BJ (cell line): ENCODE results near the gene STX10. TPM values are rescaled to one million over a fixed set of nuclear protein-coding genes. Genes with fewer than 3 reads are reported as not detected.

Source experiments
- CTCF ChIA-PET: fragments of 350-600 bp; formaldehyde crosslinking; extraction: SDS; loops from one replicate; lab custom pipeline; 2021; ENCODE audit warnings: antibody characterized with exemption, inconsistent platforms; lab: Yijun Ruan, JAX
- POLR2A ChIA-PET: fragments of 300-600 bp; sonication (Branson Sonifier 250); formaldehyde crosslinking; extraction: SDS; loops from one replicate; lab custom pipeline; 2021; ENCODE audit warnings: antibody characterized with exemption; lab: Charles Lee
- DNase-seq: peaks from one replicate; pipeline ENCODE4 v3.0.0-alpha.2; 2011; ENCODE audit warnings: low read depth
- H3K27me3 ChIP-seq: 2 replicates; pipeline ENCODE4 v1.6.0; 2011; ENCODE audit warnings: low read length; ENCODE audit not compliant: control insufficient read depth, insufficient read depth
- H3K36me3 ChIP-seq: 2 replicates; pipeline ENCODE4 v1.5.1; 2011; ENCODE audit warnings: low read length; ENCODE audit not compliant: control insufficient read depth, insufficient read depth
- H3K4me3 ChIP-seq: 2 replicates; pipeline ENCODE4 v1.5.1; 2011; ENCODE audit warnings: low read depth, mild to moderate bottlenecking, control low read depth, low read length
- polyA plus RNA-seq: library from polyadenylated mRNA; depleted of rRNA; stranded (reverse); fragments of >200 nt; gene quantifications from 2 replicates; pipeline ENCODE4 v1.2.3, GENCODE V29; 2011
- TF ChIP-seq, protein P1 (sequence below): IDR thresholded peaks from 2 replicates; pipeline ENCODE4 v1.5.1; 2011; ENCODE audit warnings: low read depth, mild to moderate bottlenecking, control low read depth, inconsistent platforms, low read length, moderate library complexity; ENCODE audit not compliant: insufficient read depth

Gene STX10
- polyA plus RNA-seq, 1 experiment: 73.1 TPM

DNA sequence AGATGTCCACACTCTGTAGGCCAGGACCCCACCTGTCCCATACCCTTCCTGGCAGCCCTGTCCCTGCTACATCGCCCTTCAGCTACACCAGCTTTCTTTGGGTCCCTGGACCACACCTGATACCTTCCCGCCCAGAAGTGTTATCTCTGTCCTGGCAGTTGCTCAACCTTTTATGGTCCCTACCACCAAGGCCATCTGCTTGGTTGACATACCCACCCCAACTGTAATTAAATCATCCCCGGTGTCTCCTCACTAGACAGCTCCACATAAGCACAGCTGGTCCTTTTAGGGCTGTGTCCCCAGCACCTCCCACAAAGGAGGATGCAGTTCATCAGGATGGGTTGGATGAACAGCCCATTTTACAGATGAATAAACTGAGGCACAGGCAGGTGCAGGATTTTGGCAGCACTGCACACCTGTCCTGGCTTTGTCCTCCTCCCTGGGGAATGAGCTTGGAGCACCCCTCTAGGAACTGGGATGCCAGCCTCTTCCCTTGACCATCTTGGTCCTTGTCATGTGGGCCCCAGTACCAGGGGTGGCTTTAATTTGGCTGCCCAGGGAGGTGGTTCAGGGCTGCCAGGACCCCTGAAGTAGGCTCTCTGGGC is 19.2 kb downstream of the STX10 start:
- peaks cover 16% of the 10 kb centered on the region for H3K36me3 ChIP-seq
- H3K27me3 ChIP-seq: no peaks in the 10 kb centered on the region
- DNase-seq: no peak
- no peak overlapping the region for H3K4me3 ChIP-seq
- TF ChIP-seq, protein P1, sequence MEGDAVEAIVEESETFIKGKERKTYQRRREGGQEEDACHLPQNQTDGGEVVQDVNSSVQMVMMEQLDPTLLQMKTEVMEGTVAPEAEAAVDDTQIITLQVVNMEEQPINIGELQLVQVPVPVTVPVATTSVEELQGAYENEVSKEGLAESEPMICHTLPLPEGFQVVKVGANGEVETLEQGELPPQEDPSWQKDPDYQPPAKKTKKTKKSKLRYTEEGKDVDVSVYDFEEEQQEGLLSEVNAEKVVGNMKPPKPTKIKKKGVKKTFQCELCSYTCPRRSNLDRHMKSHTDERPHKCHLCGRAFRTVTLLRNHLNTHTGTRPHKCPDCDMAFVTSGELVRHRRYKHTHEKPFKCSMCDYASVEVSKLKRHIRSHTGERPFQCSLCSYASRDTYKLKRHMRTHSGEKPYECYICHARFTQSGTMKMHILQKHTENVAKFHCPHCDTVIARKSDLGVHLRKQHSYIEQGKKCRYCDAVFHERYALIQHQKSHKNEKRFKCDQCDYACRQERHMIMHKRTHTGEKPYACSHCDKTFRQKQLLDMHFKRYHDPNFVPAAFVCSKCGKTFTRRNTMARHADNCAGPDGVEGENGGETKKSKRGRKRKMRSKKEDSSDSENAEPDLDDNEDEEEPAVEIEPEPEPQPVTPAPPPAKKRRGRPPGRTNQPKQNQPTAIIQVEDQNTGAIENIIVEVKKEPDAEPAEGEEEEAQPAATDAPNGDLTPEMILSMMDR: no peak
- CTCF ChIA-PET: interaction anchor here (0.8 to 1.7 kb wide), 6 partner anchors 11 to 166 kb away, joined by 3 to 7 read pairs (median 3); partner anchors contain the start of gene NACC1
- POLR2A ChIA-PET: no interaction called here

DNA sequence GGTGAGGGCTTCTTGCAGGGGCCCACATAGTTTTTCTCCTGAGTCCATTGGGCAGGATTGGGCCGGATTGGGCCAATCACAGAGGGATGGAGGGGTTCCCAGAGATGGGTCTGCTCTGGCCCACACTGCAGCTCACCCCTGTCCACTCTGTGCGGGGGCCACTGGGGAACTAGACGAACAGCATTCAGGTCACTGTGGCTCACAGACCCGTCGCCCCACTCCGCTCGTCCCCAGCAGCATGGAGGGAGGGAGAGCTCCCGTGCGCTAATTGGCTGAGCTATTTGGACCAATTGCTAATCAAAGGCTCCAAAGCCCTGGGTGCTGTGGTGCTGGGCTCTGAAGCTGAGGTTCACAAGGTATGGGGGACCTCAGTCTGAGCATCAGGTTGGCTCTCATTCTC is 20.8 kb downstream of the STX10 start:
- CTCF ChIA-PET: no interaction called here
- TF ChIP-seq, protein P1: no peak
- H3K36me3 ChIP-seq: peaks cover 7% of the 10 kb centered on the region
- no peak for DNase-seq
- no peaks in the 10 kb centered on the region for H3K27me3 ChIP-seq
- H3K4me3 ChIP-seq: no peak overlapping the region
- POLR2A ChIA-PET: no interaction called here

DNA sequence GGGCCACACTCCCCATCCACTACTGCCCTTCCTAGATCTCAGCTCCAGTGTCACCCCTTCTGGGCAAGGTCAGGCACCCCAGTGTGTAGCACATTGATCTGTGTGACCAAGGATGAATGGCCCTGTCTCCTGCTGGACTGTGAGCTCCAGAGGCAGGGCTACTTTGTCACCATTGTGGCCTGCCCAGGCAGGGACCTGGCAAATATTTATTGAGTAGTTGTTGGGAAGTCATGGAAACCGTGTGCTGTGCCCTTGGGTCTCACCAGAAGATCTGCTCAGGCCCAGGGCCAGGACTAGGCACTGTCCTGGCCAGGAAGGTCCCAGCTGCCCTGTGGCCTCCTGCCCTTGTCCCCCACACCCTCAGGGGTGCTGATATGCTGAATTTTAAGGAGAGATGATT is 21.6 kb downstream of the STX10 start:
- H3K27me3 ChIP-seq: no peaks in the 10 kb centered on the region
- CTCF ChIA-PET: interaction anchor here (1.0 kb wide), 1 partner anchor 163 kb away, joined by 3 read pairs; no protein-coding TSS in a partner anchor
- no peak for DNase-seq
- TF ChIP-seq, protein P1: no peak
- H3K36me3 ChIP-seq: peaks cover 8% of the 10 kb centered on the region
- H3K4me3 ChIP-seq: no peak overlapping the region
- POLR2A ChIA-PET: no interaction called here

DNA sequence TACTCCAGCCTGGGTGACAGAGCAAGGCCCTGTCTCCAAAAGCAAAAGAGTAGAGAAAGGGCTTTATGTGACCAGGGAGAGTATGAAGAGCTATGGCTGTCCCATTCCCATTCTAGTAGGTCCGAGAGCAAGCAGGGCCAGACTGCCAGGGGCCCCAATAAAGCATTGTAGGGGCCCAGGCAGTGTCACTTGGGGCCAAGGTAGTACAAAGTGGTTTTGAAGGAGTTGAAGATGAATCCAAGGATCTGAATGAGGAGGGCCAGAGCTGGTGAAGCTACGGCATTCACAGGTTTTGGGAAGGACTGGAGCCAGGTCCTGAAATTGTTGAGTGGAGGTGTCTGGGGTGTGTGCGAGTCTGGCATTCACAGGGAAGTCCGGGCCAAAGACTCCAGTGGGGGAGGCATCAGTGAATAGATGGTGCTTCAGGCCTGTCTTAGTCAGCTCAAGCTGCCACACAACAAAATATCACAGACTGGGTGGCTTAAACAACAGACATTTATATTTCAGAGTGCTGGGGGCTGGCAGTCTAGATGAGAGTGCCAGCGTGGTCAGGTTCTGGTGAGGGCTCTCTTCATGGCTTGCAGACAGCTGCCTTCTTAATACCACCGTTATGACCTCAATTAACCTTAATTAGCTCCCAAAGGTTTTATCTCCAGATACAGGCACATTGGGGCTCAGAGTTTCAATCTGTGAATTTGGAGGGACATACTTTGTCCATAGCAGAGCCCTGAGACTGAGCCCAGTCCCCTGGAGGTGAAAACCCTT is 22.2 kb downstream of the STX10 start:
- Histone ChIP-seq H3K27me3 (no peaks in the 10 kb centered on the region), H3K36me3 (peaks cover 8% of the 10 kb centered on the region), H3K4me3 (no peak overlapping the region)
- DNase-seq: no peak
- ChIA-PET CTCF (interaction anchor here (1.0 kb wide), 1 partner anchor 162 kb away, joined by 3 read pairs; no protein-coding TSS in a partner anchor), POLR2A (interaction anchor here (0.7 to 0.9 kb wide), 2 partner anchors 9 to 24 kb away, joined by 4 to 7 read pairs; no protein-coding TSS in a partner anchor)
- TF ChIP-seq, protein P1: no peak

DNA sequence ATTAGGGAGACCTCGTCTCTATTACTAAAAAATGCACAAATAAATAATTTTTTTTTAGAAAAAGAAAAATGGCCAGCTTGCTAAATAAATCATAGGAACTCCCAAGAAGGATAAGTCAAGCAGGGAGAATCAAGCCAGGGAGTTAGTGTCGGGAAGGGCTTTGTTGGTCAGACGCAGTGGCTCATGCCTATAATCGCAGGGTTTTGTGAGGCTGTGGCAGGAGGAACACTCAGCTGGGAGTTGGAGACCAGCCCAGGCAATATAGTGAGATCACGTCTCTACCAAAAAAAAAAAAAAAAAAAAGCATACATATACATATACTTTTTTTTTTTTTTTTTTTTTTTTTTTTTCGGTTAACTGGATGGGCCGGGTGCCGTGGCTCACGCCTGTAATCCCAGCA is 23.1 kb downstream of the STX10 start:
- CTCF ChIA-PET: interaction anchor here (1.3 kb wide), 1 partner anchor 162 kb away, joined by 4 read pairs; no protein-coding TSS in a partner anchor
- no peak for DNase-seq
- POLR2A ChIA-PET: no interaction called here

More for the DNA sequence above, 23.1 kb downstream of the STX10 start:
- peaks cover 9% of the 10 kb centered on the region for H3K36me3 ChIP-seq
- no peaks in the 10 kb centered on the region for H3K27me3 ChIP-seq
- H3K4me3 ChIP-seq: no peak overlapping the region
- TF ChIP-seq, protein P1: no peak
